GM15510 (cell line): Measurements from ENCODE around the gene C22orf15.
A peak's percentile ranks its signal among the peaks of the same experiment; 100 is the strongest.

Experiments used
- POLR2A ChIP-seq: IDR thresholded peaks from 3 replicates; pipeline ENCODE4 v1.6.1; 2011; ENCODE audit warnings: borderline replicate concordance; ENCODE audit not compliant: insufficient read length; ENCODE audit errors: extremely low read depth

C22orf15 gene

GRCh38 chr22:23760056-23760455 is 2.7 kb upstream of the C22orf15 start:
- TF ChIP-seq POLR2A: no peak

DNA sequence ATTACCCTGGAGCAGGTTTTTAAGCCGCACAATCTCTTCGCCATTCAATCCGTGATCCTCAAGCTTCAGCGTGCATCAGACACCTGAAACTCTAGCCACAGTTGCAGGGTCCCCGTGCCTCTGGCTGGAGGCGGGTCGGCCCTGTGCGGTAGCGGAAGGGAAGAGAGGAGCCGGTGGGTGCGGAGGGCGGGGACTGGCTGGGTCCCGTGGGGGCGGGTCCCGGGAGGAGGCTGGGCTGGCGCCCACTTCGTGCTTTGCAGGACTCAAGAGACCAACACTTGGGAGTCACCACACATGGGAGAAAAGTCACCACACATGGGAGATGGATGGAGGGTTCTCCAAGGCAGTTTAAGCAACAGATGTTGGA is 772 bp downstream of the C22orf15 start:
- no peak for TF ChIP-seq POLR2A

- TF ChIP-seq POLR2A: no peak
These were observed 1.2 kb downstream of the C22orf15 start for GRCh38 chr22:23763954-23764353.

GRCh38 chr22:23764899-23765881 is 2.4 kb downstream of the C22orf15 start:
- no peak for TF ChIP-seq POLR2A

DNA sequence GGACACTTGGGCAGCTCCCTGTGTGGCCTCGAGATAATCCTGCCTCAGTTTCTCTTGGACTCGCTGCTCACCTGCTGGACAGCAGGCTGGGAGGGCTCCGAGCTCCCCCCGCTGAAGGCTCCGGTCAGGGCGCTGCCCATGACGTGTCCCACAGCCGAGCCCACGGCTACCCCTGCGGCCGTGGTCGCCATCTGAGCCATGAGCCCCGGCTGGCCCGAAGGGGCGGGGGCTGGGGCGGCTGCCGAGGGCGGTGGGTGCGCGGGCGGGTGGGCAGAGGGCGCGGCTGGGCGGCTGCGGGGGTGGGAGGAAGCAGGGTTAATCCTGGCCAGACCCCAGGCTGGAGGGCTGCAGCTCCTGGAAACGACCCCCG is 4.5 kb downstream of the C22orf15 start:
- no peak for TF ChIP-seq POLR2A

- TF ChIP-seq POLR2A: peak; percentile 72
These were observed 5.1 kb downstream of the C22orf15 start, which contains the start of gene CHCHD10 for GRCh38 chr22:23767673-23768548. TSS of gene CHCHD10 (minus strand) at chr22:23767972. CDS start at chr22:23767874, 98 bp downstream.

DNA sequence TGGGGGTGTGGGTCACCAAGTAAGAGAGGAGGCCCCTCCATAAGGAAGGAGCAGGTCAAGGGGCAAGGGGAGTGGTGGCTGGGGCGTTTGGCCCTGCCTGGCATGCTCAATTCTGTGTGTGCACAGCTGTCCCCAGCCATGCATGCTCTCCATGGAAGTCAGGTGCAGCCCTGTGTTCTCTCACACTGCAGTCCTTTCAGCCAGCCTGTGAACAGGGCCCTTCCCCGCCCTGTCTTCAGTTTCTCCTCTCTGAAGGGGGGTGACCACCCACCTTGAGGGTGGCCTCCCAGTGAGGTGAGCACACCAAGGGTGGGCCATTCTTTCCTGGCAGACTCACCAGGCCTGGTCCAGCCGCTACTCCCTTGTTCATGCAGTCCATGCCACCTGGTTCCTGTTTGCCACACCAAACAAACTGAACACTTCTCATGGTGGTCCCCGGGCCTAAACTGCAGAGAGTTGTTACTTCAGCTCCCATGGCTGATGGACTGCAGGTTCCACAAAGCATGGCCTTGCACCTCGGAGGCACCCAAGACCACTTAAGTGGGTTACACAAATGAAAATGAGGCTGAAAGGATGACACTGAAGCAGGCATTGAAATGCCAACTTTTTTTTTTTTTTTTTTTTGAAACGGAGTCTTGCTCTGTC is 6.7 kb downstream of the C22orf15 start:
- TF ChIP-seq POLR2A: no peak

DNA sequence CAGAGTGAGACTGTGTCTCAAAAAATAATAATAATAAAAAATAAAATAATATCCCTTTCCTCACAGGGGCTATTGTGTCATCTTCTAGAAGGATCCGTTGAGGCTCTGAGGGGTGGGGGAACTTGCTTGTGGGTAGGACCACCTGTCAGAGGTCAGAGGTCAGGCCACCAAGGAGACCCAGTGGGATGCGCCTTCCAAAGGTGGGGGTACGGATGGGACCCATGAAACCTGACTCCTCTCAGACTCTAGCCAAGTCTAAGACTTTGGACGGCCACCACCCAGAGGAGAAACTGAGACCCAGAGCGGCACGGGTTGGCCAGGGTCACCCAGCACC is 9.5 kb downstream of the C22orf15 start:
- TF ChIP-seq POLR2A: no peak

DNA sequence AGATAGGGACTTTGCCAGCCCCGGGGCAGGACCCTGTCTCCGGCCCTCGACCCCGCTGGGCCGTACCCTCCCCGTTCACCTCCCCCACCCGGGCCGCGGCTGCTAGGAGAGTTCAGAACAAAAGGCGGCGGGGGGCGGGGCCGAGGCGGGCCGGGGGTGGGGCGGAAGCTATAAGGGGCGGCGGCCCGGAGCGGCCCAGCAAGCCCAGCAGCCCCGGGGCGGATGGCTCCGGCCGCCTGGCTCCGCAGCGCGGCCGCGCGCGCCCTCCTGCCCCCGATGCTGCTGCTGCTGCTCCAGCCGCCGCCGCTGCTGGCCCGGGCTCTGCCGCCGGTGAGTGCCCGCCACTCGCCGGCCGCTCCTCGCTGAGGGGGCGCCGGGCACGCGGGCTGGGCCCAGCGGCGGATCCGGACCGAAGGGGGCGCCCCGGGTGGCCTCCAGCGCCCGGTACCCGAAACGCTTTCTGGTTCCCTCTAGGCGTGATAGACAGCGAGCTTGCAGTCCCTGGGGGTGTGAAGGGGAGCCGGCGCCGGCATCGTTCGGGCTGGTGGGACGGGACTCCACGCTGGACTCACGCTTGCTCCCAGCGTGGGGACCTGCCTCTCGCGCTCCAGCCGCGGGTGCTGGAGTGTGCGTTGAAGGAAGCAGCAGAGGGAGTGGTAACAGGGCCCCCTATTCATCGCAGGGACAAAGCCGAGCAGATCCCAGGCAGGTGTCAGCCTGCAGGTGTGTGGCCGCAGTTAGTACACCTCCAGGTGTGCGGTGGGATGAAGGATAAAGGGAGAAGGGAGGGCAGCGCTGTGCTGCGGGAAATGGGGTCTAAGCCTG is 10.1 kb downstream of the C22orf15 start, which contains the start of gene MMP11:
MMP11 (plus strand) TSS at position 201 of the 825 bp plus-strand sequence; CDS start at position 223, 22 bp downstream.
- TF ChIP-seq POLR2A: no peak

GRCh38 chr22:23773483-23774113 is 10.8 kb downstream of the C22orf15 start:
- TF ChIP-seq POLR2A: no peak

DNA sequence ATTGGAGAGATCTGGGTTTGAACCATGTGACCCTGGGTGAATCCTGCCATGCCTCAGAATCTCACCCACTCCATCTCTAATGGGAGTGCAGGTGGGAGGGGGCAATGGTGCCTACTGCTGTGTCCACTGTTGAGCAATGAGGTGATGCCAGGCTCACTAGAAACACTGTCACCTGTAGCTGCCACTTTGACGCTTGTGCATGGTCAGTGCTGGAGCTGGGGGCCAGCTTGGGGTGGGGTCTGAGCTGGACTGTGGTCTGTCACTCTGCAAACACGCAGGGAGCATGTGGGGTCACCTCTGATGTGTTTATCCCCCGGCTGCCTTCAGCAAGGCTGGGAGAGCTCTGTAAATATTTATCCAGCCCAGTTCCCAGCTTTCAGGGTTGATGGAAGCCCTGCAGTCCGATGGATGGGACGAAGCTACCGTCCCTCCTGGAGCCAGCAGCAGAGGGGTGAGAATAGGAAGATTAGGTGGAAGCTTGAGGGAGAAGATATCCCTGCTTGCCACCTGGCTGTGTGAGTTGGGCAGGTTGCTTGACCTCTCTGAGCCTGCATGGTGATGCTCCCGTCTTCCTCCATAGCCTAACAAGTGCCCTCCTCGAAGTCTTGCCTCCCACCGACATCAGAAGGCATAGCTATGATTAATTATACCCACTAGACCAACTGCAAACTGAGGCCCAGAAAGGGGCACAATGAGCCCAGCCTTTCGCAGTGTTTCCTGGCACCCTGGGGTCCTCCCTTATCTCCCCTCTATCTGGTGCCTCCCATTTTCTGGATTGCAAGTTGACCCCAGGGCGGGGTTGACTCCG is 11.5 kb downstream of the C22orf15 start:
- TF ChIP-seq POLR2A: no peak

DNA sequence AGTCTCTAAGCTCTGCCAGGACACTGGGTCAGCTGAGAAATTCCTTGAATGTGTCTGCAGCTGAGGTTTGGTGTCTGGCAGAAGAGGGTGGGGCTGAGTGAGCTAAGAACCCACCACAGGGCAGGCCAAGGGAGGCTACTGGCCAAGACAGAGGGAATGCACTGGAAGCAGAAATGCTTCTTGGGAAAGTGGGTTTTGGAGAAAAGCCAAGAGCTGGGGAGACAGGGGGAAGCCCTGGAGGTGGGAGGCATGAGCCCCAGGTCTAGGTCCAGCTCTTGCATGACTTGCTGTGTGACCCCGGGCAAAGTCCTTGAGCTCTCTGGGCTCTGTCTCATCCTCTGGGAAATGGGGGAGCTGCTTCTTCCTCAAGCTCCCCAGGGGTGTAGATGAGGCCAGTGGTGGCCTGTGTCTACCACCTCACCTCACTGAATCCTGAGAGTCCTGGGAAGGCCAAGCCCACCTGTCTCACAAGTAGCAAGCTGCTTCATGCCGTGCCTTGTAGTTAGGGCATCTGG is 12.2 kb downstream of the C22orf15 start:
- TF ChIP-seq POLR2A: no peak
